Skin of body (tissue), 2 donors: ENCODE data around the gene HRH1. TPM values are rescaled to one million over a fixed set of nuclear protein-coding genes. Genes with fewer than 3 reads are reported as not detected.

ENCODE experiments used
- DNase-seq: peaks from one replicate; lab custom pipeline; 2025; lab: John Stamatoyannopoulos, UW
- total RNA-seq: library from RNA; depleted of rRNA; stranded (reverse); fragments of >200 nt; gene quantifications from one replicate; pipeline ENCODE4 v1.2.3, GENCODE V29; 2014

Gene HRH1
- total RNA-seq, 1 donor from 2014 or later: 10.1 TPM

- DNase-seq: no peak
These were observed 119.6 kb downstream of the HRH1 start for GRCh38 chr3:11273891-11274291.

- no peak for DNase-seq
These were observed 120.4 kb downstream of the HRH1 start for GRCh38 chr3:11274566-11275142.

DNA sequence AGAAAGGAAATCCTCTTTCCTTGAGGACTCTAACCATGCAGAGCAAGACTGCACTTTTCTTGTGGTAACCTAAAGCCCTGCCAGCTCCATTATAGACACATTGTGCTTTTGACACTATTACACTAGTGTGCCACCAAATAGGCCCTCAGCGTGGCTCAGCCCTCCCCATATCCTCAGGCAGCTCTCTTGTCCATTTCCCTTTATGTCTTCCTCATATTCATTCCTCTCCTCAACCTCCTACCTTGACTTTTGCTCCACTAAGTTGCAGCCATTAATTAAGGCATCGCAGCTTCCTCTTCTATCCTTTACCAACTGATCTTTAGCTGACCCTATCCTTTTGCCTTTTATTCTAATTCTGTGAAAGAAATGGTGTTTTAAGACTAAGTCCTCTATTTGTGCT, 121.6 kb downstream of the HRH1 start:
- no peak for DNase-seq

- DNase-seq: no peak
These were observed 122.6 kb downstream of the HRH1 start for GRCh38 chr3:11276901-11277300.

DNA sequence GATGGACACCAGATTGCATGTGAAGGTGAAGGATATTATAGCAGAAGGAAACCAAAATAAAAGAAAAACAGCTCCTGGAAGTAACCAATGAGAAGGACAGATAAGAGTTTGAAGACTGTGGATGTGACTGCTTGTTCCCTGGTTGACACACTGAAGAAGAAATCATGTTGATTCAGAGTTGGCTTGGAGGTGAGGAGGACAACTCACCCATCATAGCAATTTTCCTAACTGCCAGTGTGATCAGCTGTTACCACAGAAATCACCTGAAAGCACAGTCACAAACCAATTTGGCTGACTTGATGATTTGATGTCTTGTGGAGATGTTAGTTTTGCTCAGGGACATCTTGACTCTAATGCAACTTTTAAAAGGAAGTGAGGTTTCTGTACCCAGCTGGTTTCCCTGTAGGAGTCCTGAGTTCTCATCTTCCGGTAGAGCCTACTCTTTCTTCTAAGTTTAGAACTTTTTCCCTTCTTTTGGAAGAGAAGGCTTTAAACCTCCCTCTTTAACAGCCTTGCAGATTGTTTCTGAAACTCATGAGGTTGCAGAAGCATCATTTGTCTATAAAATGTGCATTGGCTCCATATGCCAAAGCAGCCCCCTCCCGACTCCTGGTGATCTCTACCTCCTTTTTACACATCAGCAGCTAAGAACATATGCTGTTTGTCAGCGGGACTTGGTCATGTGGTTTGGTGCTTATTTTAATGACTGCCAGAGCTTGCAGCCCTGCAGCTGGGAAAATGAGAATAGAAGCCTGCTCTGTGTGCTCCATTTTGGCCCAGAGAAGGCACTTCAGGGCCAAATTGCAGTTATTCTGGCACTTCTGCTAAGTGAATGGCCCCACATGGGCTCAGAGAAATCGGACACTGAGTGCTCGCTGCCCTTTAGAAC, 128.2 kb downstream of the HRH1 start:
- DNase-seq: peak; percentile 85

- peak; percentile 55 for DNase-seq
These were observed 128.8 kb downstream of the HRH1 start for GRCh38 chr3:11283139-11283475.

DNA sequence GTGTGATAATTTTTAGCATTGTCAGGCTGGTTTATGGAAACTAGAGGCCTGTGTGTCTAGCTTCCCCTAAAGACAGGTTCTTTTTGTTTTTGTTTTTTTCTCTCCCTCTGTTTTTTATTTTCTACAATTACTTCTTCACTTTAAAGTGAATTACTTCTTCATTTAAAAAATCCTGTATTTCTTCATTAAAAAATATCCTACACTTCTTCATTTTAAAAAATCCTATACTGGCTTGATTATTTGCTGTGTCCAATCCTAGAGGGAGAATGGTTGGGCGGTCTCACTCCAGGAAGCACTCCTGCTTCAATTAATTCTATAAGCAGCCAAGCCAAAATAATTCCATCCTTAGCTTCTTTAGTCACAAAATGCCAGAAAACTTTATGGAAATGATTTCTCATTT, 129.7 kb downstream of the HRH1 start:
- DNase-seq: no peak

DNA sequence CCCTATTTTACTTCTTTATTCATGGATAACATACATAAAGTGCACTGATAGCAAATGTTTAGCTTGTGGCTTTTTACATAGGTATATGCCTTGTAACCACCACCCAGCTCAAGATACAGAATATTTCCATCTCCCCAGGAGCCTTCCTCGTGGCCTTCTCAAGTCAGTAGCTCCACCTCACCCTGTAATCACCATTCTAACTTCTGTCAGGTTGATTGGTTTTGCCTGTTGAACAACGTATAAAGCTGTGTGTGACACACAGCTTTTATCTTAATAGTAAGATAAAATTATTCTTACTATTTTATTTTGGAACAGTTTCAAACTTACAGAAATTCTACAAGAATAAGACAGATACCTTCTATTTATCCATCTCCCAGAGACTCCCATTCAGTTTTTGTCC, 131.2 kb downstream of the HRH1 start:
- DNase-seq: no peak

DNA sequence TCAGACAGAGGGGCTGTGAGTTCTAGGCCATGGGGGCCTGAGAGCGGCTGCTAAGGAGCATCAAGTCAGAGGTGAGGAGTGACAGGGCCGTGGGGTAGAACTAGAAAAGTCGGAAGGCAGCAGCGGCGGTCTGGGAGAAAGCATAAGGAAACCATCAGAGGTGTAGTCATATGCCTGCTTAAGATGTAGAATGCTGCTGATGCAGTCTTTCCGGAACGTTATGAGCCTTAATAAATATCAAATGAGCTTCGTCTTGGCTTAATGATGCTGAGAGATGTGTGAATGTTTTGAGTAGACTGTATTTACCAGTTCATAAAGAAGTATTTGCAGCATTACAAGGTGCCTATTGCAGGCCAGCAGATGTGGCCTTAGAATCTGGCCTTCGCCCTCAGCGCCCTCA, 133.1 kb downstream of the HRH1 start:
- DNase-seq: no peak

GRCh38 chr3:11288021-11288491, 133.8 kb downstream of the HRH1 start:
- no peak for DNase-seq

DNA sequence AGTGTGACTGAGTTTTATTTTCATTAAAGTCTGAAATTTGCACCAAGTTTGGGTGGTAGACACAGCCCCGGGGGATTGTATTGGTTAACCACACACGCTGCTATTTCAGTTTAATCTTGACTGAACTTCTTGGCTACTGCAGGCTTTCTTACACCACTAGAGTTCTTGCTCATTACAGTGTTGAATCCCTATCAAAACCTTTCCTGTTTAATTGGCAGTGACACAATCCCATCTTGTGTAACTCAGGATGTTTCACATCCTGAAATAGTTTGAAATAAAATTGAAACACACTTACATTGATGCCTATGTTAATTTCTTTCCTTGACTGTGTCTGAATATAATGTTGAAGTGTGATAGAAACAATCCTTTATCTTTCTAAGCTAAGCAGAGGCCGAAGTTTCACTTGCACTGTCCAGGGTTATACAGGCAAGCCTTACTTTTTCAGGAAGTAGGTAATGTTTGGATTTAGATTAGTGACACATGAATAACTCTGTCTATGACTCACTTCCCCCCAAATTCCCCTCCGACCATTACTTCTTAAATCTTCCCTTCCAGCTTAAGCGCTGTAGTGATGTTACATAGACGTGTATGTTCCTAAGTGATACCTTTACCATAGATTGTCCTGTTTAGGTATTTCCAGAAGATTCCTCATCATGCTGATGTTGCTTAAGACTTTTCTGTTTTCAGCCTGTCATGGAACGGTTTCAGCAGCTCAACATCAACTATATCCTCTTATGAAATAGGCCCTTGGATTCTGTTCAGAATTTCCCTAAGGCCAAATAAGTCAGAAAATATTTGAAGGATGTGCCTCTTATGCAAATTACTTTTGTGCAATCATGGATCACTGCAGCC, 134.7 kb downstream of the HRH1 start:
- DNase-seq: peak; percentile 24

GRCh38 chr3:11289864-11290263, 135.6 kb downstream of the HRH1 start:
- no peak for DNase-seq

DNA sequence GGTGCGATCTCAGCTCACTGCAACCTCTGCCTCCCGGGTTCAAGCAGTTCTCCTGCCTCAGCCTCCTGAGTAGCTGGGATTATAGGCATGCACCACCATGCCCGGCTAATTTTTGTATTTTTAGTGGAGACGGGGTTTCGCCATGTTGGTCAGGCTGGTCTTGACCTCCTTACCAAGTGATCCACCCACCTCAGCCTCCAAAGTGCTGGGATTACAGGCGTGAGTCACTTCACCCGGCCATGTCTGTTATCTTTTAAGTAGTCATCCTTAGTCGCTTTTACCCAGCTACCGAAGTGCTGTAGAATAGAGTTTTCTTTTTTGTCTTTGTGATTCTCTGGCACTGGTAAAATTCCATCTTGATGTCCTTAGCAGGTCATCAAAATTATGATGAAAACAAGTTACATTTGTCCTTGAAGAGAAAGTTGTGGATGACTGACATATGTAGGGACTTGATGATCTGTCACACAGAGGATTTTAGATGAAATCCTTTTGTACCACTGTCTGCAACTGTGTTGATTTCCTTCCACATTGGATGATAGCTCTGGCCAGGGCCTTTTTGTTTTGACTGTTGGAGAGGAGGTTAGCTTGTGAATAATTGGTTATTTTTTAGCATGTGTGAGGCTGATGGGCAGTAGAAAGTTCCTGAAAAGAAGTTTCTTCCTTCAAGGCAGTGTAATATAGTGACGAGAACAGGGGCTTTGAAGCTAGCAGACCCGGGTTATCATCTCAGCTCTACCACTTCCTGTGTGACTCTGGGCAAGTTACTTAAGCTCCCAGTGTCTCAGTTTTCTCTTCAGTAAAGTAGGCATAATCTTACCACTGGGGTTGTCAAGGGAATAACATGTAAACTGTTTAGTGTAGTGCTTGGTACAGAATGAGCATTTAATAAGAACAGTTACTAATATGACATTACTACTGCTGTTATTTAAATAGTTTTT, 136.7 kb downstream of the HRH1 start:
- DNase-seq: no peak

GRCh38 chr3:11291808-11292207, 137.5 kb downstream of the HRH1 start:
- DNase-seq: no peak

DNA sequence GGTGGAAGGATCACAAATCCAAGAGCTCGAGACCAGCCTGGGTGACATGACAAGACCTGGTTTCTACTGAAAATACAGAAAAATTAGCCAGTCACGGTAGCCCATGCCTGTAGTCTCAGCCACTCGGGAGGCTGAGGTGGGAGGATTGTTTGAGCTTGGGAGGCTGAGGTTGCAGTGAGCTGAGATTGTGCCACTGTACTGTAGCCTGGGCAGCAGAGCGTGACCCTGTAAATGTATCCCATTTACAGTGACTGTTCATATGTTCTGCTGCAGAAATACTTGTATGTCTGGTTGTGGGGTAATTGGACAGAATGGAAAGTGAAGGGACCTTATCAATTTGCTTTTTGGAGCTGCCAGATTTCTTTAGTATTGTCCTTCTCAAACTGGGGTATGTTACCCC, 142.8 kb downstream of the HRH1 start:
- DNase-seq: no peak

GRCh38 chr3:11300970-11301369, 146.7 kb downstream of the HRH1 start:
- no peak for DNase-seq

DNA sequence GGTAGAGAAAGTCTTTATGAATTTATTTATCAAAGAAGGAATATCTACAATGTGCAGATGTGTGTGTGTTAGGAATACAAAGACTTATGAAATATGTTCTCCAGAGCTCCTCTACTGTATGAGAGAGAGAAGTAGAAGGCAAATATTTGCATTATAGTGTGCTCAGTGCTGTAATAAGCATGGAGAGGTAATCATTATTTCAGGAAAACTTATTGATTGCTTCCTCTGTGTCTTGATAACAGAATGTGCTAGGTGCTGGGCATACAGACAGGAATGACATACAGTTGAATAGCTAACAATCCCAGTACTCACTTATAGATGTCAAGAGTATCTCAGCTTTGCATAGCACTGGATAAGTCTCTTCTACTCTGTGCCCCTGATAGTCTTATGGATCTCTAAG, 148.2 kb downstream of the HRH1 start:
- no peak for DNase-seq

- DNase-seq: no peak
These were observed 149.9 kb downstream of the HRH1 start for GRCh38 chr3:11304175-11304574.

- DNase-seq: no peak
These were observed 151.2 kb downstream of the HRH1 start for GRCh38 chr3:11305509-11305908.

DNA sequence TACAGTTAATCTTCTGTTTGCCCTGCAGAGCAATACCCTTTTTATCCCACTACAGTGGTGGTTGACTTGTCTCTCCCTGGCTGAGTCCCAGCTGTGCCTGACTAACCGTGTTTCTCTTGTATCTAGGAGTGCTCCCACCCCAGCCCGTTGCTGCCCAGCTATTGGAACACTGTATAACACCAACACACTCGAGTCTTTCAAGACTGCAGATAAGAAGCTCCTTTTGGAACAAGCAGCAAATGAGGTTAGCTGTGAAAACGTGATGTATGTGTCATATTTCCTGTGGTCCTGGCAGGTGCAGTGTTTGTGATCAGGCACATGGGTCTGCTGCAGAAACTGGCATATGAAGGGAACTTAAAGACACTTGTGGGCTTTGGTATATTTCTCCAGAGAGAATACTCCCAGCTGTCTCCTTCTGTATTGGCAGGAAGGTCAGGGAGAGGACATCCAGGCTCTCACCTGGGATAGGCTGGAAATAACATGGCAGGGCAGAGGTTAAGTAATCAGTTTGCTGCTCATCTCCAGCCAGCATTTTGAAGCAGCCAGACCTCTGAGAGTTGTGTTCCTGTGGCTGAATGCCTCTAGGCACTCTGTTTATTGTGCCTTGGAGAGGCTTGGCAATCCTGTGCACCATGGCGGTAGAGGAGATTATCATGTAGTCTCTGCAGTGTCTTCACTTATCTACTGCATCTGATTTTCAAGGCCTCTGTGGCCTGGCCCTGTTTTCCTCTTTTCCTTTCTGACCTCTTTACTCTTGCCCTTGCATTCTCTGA, 152.7 kb downstream of the HRH1 start:
- DNase-seq: no peak
